ENCODE data around the gene AFF3.

Gene AFF3

DNA sequence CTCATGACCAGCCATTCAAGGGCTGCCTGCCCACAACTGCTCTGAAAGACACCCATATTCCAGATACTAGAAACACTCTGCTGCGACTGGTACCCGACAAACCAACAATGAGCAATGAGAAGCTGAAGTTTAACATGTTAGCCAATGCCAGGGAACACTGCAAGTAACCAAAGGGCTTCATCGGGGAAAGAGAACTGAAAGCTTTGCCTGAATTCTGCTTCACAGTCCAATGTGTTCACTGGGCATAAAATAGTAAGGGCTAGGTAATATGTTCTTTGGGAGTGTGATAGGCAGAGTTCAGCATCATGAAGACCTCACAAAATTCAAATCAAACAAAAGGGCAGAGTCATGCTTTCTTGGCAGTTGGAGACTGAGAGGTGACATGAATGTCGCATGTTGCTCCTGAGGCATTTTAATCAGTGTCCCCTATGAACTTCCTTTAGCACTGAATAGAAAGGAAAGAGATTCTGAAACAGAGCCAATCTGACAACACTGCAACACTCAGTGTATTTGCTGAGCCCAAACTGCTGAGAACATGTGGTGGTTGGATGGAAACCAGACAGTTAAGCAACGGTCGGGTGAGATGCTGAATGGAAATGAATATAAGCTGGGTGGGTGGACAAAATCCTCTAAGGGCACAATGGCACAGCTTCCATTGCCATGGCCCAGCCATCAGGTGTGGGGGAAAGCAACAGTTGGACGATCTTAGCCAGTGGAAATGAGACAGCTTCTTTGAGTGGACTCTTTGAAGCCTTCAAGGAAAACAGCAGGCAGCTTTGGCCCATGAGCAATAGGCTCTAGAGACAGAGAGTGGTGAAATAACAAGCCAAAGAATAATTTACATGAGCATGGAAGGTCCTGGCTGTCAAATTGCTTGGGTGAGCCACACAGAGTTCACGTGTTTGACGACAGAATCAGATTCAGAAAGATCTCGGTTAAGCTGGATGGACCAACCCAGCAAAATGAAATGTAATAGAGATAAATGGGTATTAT is 277.5 kb downstream of the AFF3 start:
- no peak for DNase-seq (ENCODE audit: low read depth in 1 of 2, low spot score in 1 of 2)

DNA sequence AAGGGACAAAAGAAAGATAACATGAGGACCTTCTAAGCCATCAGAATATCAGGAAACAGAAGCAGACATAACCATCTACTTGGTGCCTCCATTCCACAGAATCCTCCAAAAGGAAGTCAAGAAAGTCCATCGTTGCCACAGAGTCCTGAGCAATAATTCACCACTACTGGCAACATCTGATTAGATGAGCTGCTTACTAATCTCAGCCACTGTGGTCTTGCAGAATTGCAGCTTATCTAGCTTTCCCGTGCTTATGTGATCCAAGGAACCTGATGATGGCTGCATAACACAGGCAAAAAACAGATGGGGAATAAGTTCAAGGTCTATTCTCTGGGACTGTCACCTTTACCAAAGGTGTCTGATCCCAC is 278.5 kb downstream of the AFF3 start:
- no peak for DNase-seq (ENCODE audit: low read depth in 1 of 2, low spot score in 1 of 2)

DNA sequence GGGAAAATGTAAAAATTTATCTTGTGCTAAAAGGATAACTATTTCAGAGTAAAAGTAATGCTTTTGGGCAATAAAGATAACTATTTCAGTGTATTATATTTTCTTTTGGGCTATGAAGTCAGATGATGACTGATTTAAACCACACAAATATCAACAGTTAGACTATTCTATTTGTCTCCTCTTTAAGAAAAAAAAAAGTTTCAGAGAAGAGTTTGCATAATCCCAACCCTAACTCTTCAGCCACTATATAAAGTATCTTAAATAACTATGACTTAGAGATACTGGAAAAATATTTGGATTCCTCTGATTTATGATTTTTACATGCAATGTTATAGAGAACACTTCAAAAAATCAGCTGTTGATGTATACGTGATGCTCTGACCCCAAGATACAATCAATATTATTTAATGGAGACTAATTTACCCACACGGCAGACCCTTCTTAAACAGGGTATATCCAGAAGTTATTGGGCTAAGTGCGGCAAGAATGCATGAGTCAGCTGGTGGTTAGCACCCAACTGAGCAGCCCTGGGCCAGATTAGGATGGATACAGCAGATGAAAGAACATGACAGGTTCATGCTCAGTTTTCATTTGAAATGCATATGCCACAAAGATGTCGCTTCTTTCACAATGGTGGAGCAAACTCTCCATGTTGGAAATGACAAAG is 279.0 kb downstream of the AFF3 start:
- no peak for DNase-seq (ENCODE audit: low read depth in 1 of 2, low spot score in 1 of 2)

DNA sequence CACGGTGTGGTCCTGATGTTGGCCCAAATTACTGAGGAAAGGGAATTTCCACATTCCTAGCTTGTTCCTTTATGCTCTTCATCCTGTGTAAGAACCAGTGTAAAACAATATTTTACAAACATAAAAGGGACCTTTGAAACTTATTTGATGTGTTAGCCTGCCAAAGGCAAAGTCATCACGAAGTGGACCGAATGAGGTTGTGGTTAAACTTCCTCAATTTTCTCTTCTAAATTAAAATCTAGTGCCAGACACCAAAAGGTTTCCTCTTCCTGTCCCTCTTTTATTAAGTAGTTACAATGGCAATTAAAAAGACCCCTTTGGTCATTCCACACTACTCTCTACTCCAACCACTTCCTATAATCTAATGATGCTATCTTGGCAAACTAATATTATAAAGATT is 279.8 kb downstream of the AFF3 start:
- no peak for DNase-seq (ENCODE audit: low read depth in 1 of 2, low spot score in 1 of 2)

DNA sequence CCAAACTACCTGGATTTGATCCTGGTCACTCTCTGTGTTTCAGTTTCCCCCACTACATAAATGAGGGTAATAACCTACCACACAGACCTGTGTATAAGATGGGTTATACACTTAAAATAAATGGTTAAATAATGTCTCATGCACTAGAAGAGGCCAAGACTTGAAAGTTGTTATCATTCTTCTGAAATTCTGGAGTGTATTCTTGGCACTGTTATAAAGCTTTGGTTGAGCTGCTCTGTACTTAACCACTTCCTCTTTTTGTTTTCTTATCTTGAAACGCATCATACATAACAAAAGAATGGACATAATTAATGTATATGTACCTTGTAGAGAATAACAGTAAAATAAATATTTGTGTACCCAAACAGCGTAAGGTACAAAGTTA is 281.0 kb downstream of the AFF3 start:
- no peak for DNase-seq (ENCODE audit: low read depth in 1 of 2, low spot score in 1 of 2)

DNA sequence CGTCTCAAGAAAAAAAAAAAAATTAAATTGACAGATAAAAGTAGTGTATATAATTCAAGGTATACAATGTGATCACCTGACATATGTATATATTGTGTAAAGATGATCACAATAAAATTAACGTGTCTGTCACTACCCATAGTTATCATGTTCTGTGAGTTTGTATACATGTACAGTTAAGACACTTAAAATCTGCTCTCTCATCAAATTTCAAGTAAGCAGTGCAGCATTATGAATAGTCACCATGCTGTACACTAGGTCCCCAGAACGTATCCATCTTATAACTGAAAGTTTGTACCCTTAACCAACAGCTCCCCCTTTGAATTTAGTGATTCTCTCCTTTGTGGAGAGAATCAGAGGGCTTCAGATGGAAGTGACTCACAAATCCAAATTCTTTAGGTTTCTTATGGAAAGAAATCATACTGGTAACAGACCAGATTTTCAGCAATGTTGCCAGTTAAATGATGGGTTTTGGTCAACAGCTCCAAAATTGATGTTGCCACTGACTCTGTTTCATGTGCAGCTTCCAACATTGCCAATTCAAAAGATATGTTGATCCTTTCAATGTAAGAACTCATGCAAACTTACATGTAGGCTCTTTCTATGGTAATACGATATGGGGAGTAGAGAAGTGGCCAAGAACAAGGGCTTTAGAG is 281.5 kb downstream of the AFF3 start:
- no peak for DNase-seq (ENCODE audit: low read depth in 1 of 2, low spot score in 1 of 2)

DNA sequence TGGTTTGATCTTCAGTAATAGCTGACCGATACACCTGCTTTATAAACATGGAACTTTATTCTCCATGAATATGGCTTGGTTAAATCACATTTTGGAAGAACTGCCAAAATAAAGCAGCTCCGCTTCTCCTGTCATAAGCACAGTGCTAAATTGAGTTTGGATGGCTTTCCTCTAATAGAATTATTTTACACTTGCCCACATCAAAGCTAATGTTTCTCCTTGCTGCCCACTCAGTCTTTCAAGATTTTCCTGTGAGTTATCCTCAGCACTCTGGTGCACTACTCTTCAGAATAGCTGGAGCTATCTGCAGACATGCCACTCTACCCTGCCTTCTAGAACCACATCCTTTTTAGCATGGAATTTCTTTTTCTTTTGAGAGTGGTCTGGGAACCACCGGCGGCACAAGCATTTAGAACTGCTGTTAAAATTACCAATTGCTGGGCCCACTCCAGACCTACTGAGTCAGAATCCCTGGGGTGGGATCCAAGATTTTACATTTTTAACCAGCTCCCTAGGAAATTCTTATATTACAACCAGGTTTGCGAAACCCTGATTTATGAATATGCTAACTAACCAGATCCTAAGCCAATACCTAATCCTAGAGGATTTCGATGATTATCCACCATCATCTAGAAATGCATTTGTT is 283.3 kb downstream of the AFF3 start:
- DNase-seq (ENCODE audit: low read depth in 1 of 2, low spot score in 1 of 2): no peak

DNA sequence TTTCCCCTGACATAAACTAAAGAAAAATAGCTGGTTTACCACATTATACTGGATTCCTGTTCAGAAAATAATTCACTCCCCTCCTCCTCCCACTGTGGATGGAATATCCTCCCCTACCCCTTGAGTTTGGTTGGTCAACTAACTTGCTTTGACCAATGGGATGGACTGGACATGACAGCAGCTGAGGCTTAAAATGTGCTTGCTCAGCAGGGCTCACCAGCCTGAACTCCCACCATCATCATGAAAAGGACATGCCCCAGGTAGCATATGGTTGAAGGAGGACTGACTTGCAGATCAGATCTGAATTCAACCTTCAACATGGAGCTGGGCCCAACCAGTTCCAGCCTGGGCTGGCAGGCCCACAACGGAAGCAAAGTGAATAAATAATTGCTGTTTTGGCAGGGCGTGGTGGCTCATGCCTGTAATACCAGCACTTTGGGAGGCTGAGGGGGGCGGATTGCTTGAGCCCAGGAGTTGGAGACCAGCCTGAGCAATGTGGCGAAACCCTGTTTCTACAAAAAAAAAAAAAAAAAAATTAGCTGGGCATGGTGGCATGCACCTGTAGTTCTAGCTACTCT is 284.4 kb downstream of the AFF3 start:
- DNase-seq (ENCODE audit: low read depth in 1 of 2, low spot score in 1 of 2): no peak

DNA sequence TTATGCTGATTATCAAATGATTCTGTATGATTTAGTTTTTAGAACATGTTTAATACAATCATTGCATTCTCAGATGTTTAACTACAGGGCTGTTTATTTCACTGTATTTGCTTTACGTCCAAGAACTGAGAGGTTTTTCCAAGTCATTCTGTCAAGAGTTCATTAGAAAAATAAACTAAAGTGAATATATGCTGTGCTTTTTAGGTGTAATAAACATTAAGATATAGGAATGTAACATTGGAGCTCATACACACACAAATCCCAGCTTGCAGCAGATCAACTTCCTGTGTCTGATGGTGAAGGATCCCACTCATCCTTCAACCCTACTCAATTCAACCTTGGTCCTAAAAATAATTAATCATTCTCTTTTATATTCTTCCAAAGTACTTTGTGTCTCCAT is 285.0 kb downstream of the AFF3 start:
- DNase-seq (ENCODE audit: low read depth in 1 of 2, low spot score in 1 of 2): no peak

DNA sequence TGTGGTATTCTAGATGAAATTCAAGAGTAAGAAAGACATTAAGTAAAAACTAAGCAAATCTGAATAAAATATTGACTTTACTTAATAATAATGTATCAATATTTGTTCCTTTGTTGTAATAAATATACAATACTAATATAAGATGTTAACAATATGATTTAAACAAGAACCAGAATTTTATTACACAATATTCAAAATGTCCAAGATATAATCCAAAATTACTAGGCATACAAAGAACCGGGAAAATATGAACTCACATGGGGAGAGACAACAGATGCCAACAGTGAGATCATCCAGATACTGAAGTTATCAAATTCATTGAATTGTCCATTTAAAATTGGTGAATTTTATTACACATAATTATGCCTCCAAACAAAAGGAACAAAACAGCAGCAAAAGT is 286.3 kb downstream of the AFF3 start:
- DNase-seq (ENCODE audit: low read depth in 1 of 2, low spot score in 1 of 2): no peak

DNA sequence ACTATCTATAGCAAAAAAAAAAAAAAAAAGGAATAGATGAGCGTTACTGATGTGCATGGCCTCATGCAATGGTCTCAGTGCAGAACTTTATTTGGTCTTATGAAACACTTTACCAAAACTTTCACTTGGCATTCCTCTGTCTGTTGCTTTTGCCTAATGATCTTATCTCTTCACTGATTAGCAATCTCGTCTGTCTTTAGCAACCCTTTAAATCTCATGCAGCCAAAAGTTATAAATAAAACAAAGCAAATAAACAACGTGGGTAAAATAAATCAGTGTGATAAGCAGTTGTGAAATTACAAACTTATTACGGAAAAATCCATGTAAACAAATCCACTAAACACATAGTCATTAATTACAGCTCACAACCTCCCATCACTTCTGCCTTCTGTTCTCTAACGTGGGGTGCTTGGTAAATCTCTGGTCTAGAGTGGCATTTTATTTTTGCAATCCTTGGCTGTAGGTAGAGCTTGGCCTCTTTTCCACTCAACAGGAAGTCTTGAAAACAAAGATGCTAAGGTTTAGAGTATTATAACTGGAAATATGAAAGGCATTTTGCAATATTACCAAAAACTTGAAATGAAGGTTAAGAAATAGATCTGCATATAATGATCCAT is 288.0 kb downstream of the AFF3 start:
- no peak for DNase-seq (ENCODE audit: low read depth in 1 of 2, low spot score in 1 of 2)

DNA sequence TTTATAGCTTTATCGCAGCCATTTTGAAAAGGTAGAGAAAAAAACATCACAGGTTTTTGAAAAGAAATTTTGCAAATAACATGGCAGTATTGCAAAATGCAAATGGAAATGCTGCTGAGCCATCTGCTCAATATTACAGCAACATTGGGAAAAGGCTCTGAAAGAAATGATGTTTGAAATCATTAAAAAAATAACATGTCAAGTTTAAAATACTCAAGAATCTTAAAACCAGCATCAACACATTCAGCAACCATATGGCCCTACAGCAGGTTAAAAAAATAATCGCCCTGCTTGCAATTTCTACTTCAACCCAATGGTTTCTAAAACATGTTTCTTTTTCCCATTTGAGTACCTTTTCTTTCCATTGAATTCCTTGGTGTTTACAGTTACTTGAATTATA is 289.4 kb downstream of the AFF3 start:
- no peak for DNase-seq (ENCODE audit: low read depth in 1 of 2, low spot score in 1 of 2)

DNA sequence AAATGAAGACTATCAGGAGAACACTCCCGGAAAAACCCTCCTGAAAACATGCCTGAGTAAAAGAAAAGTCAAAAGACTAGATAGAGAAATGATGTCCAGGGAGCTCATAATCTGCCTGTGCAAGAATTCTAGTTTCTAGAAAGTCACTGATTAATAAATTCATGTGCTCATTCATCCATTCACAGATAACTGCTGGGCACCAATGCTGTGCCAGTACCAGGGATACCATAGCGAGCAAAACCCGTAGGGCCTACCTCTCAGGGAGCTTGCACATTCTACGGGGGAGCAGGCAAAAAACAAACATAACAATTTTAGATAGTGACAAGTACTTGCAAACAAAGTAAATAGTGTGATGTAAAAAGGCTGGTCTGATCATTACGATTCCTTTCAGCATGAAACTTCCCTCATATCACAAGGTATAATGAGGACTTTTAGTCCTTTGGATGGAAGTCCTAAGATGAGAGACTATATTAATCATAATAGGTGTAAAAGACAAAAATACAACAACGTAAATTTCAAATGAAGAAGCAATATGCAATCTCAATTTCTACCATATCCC is 289.9 kb downstream of the AFF3 start:
- no peak for DNase-seq (ENCODE audit: low read depth in 1 of 2, low spot score in 1 of 2)

DNA sequence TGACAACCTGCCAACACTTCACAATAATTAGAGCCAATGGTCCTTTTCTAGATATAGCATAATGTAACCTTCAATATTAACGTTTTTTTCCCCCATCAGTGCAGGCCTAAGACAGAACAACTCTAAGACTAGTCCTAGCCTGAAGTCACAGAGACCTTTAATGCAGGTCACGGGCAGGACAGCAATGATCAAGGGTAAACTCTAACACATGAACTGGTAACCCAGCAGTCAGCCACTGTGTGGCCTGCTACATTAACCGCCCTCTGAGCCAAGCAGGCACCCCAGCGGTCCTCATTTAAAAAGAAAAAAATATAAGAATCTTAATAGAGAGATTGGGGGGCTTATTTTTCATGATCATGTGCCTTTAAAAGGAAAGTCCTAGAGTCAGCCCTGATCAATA is 290.6 kb downstream of the AFF3 start:
- no peak for DNase-seq (ENCODE audit: low read depth in 1 of 2, low spot score in 1 of 2)

DNA sequence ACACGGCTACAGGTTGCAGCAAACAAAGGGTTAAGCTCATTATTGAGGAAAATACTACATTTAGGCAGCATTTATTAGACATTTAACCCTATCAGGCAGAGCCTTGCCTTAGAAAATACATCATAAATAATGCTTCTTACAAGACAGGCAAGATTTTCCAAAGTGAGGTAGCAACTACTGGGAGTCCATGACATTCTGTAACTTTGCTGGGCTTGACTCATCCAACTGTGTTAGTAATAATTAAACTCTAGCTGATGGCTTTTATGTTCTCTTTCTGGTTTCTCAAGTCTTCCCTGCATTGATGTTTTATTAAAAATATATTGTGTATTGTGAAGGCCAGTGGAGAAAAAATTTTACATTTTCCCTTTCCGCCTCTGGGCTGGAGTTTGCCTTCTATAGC is 291.3 kb downstream of the AFF3 start:
- no peak for DNase-seq (ENCODE audit: low read depth in 1 of 2, low spot score in 1 of 2)

DNA sequence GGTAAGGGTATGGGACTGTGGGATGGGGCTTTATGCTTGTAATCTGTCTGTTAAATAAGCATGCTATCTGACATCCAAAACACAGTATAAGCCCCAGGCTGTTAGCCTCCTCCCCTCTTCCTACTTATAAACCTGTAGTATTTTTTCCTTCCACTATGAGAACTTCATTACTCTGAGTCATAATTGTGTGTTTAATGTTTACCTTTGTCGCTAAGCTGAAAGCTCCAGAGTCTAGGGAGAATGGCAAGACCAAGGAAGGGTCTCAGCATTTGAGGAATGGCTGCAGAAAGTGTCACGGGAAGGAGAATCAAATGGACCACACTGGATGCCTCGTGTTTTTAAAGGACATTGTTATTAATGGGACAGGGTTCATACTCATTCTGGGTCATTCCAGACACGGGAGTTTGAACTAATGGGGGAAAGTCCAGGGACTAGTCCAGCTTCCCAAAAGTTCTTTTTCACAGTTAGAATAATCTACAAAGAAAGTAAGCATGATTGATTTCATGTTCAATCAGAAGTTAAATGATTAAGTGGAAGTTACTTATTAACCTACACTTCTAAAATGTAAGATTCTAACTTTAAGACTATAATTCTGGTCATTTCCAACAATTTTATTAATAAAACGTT is 292.2 kb downstream of the AFF3 start:
- no peak for DNase-seq (ENCODE audit: low read depth in 1 of 2, low spot score in 1 of 2)

DNA sequence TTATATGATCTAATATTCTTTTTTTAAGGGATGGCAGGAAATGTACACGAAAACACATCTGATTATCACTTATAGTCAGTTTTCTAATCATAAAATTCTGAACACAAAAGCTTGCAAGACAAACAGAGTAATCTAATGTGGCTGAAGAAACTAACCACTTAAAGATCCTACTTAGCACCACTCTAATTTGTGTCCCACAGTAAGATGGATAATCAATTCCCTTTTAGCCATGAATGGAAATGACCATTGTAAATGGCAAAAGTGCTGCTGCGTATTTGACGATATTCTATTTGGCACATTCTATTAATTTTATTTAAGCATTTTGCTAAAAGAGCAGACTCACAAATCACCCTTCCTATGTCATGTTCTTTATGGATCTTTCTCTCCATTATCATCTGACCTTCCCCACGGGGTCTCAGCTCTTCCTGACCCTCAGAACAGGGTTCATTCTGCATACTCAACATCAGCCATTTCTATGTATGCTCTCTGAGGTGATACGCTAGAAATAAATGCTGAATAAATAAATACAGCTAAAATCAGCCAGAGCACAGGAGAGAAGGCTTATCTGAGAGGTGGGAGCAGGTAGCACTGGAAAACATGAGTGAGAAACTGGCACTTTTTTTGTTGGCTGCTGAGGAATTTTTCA is 295.8 kb downstream of the AFF3 start:
- DNase-seq (ENCODE audit: low read depth in 1 of 2, low spot score in 1 of 2): no peak

DNA sequence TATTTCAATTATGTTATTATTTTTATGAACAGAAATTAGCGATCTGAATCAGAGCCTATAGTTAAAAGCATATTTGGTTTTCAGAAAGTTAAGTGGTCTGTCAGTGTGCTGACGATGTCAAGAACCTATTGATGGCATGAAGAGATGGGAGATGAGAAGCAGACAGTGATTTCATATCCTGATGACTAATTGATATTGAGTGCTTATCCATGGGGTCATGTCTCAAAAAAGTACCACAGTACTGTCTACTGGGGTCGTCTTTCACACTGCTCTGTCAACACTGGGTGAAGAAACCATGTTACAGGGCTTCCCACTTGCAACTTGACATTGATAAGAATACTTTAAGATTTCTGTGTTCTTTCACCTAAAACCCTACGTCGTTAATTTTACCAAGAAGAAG is 297.1 kb downstream of the AFF3 start:
- no peak for DNase-seq (ENCODE audit: low read depth in 1 of 2, low spot score in 1 of 2)

DNA sequence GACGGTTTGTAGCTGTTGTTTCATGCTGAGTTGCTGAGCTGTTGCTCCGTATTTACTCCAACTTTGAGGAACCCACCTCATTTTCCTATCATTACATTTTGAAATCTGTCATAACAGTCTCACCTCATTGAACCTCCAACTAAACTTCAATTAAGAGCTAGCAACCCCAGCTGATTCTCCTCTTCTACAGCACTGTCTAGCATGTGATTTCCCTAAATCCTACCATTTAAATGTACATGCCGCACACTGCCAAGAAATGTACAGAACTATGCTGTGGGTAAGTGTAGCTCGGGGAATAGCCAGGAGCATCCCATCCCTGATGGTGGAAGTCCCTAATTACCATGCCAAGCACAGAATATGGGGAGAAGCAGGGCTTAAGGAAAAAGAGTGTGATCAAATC is 299.9 kb downstream of the AFF3 start:
- no peak for DNase-seq (ENCODE audit: low read depth in 1 of 2, low spot score in 1 of 2)

DNA sequence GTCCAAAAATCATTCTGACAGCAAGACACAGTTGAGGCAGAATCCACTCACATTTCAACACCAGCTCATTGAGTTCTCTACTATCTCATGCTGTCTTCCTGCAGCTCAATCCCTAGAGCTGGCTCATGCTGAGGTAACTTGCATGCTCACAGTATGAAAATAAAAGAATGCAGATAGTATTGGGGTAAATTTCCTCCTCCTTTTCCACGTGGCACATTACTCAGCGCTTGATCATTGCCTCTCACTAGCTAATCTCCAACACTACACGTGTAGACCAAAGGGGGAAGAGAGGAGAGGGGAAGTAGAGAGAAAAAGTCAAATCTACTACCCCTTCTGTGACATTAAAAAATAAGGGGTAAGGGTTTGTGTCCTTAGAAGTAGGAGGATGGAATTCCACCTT is 300.6 kb downstream of the AFF3 start:
- no peak for DNase-seq (ENCODE audit: low read depth in 1 of 2, low spot score in 1 of 2)

Data from activated CD4-positive, alpha-beta T cell treated with anti-CD3 and anti-CD28 coated beads, Interleukin-2, amount 50 U/mL, for 24 hours (primary cell).